A673 (cell line): ENCODE data around the gene PSMC6. TPM values are rescaled to one million over a fixed set of nuclear protein-coding genes. Genes with fewer than 3 reads are reported as not detected.
"Not testable (repeated sequence)": the region's sequence is repeated elsewhere in the genome, so short reads cannot be mapped to it uniquely, and the experiment has no call there.

ENCODE experiments used
- BruUV-seq: library from RNA; stranded (reverse); fragments of 400-500 nt; replicated peaks from 2 replicates; lab custom pipeline; 2021; lab: Mats Ljungman, UMichigan
- CTCF ChIA-PET: fragments of 300-600 bp; sonication (Branson Sonifier 250); formaldehyde crosslinking; loops from one replicate; lab custom pipeline; 2022; ENCODE audit warnings: antibody characterized with exemption; lab: Charles Lee
- POLR2A ChIA-PET: fragments of 300-600 bp; sonication (Branson Sonifier 250); formaldehyde crosslinking; loops from one replicate; lab custom pipeline; 2022; ENCODE audit warnings: antibody characterized with exemption; ENCODE audit not compliant: low non-redundant PET; lab: Charles Lee
- DNase-seq: peaks from one replicate; pipeline ENCODE4 v3.0.0-alpha.2; 2015; ENCODE audit warnings: low spot score
- H3K27ac ChIP-seq: fragments of 200-600 bp; sonication (generic); 2 replicates; pipeline ENCODE4 v1.5.1; 2016; ENCODE audit warnings: mixed run types, low read depth, mild to moderate bottlenecking, mixed read lengths, antibody characterized with exemption, low read length; ENCODE audit not compliant: poor library complexity, severe bottlenecking
- H3K27me3 ChIP-seq: fragments of 200-600 bp; sonication (generic); replicated peaks from 2 replicates; pipeline ENCODE4 v1.6.1; 2017; ENCODE audit warnings: mixed run types, low read depth, mild to moderate bottlenecking, mixed read lengths, antibody characterized with exemption, low read length; ENCODE audit not compliant: insufficient read depth, poor library complexity
- H3K36me3 ChIP-seq: fragments of 200-600 bp; sonication (generic); 2 replicates; pipeline ENCODE4 v1.6.1; 2016; ENCODE audit warnings: mixed run types, mild to moderate bottlenecking, mixed read lengths, antibody characterized with exemption, low read length; ENCODE audit not compliant: insufficient read depth, poor library complexity, severe bottlenecking
- H3K4me1 ChIP-seq: fragments of 200-600 bp; sonication (generic); 2 replicates; pipeline ENCODE4 v1.6.1; 2017; ENCODE audit warnings: mixed run types, mild to moderate bottlenecking, mixed read lengths, antibody characterized with exemption, low read length; ENCODE audit not compliant: insufficient read depth, poor library complexity, severe bottlenecking
- H3K4me3 ChIP-seq: fragments of 200-600 bp; sonication (generic); 2 replicates; pipeline ENCODE4 v1.5.1; 2016; ENCODE audit warnings: low read depth, mixed run types, mild to moderate bottlenecking, mixed read lengths, low read length; ENCODE audit not compliant: poor library complexity, severe bottlenecking
- H3K9me3 ChIP-seq: fragments of 200-600 bp; sonication (generic); 2 replicates; pipeline ENCODE4 v1.6.1; 2016; ENCODE audit warnings: mixed run types, low read depth, mild to moderate bottlenecking, mixed read lengths, antibody characterized with exemption, low read length; ENCODE audit not compliant: poor library complexity, severe bottlenecking
- CTCF ChIP-seq: fragments of 300-800, 200-600 bp; sonication (generic); conservative IDR thresholded peaks from 2 replicates; pipeline ENCODE4 v1.5.1; 2017; ENCODE audit warnings: low read depth, mild to moderate bottlenecking, antibody characterized with exemption, low read length, moderate library complexity, mixed read lengths
- EZH2 ChIP-seq: fragments of 200-600 bp; sonication (generic); IDR thresholded peaks from 2 replicates; pipeline ENCODE4 v1.6.1; 2017; ENCODE audit warnings: borderline replicate concordance, low read depth, mild to moderate bottlenecking, mixed read lengths, antibody characterized with exemption, low read length; ENCODE audit not compliant: poor library complexity, severe bottlenecking
- intact Hi-C: fragments of 100-400 bp; cut with micrococcal nuclease; formaldehyde crosslinking; loops from one replicate; pipeline ENCODE4 v1.10.0; 2022; ENCODE audit not compliant: unreplicated experiment
- total RNA-seq: library from RNA; stranded (reverse); gene quantifications from 2 replicates; pipeline ENCODE4 v1.2.3, GENCODE V29; 2021

Gene PSMC6
- total RNA-seq, 1 experiment from 2014 or later, result 190 TPM

- peaks cover 92% of the 10 kb centered on the region for H3K36me3 ChIP-seq
- POLR2A ChIA-PET, result no interaction called here
- no peak for TF ChIP-seq CTCF
- no peak for TF ChIP-seq EZH2
- intact Hi-C loops, result no loop called here
- no peaks in the 10 kb centered on the region for H3K4me1 ChIP-seq
- DNase-seq, result no peak
- CTCF ChIA-PET, result no interaction called here
- H3K27me3 ChIP-seq, result no peaks in the 10 kb centered on the region
- no peak overlapping the region for H3K4me3 ChIP-seq
- H3K9me3 ChIP-seq, result no peaks in the 10 kb centered on the region
- no peak overlapping the region for H3K27ac ChIP-seq
- no TSS peak for BruUV-seq
These were observed 17.3 kb downstream of the PSMC6 start for GRCh38 chr14:52724360-52724644.

DNA sequence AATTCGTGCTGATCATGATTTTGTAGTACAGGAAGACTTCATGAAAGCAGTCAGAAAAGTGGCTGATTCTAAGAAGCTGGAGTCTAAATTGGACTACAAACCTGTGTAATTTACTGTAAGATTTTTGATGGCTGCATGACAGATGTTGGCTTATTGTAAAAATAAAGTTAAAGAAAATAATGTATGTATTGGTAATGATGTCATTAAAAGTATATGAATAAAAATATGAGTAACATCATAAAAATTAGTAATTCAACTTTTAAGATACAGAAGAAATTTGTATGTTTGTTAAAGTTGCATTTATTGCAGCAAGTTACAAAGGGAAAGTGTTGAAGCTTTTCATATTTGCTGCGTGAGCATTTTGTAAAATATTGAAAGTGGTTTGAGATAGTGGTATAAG lies 20.5 kb downstream of the PSMC6 start:
- H3K4me3 ChIP-seq, CTCF ChIA-PET, DNase-seq, intact Hi-C loops, POLR2A ChIA-PET, H3K9me3 ChIP-seq, BruUV-seq, H3K27me3 ChIP-seq, H3K4me1 ChIP-seq, H3K27ac ChIP-seq: not testable (repeated sequence)
- H3K36me3 ChIP-seq, result peaks cover 62% of the 10 kb centered on the region

- ChIA-PET CTCF (interaction anchor here (0.5 kb wide), 1 partner anchor 33 kb away, joined by 3 read pairs; no protein-coding TSS in a partner anchor), POLR2A (interaction anchor here (0.5 to 0.7 kb wide), 2 partner anchors 21 to 216 kb away, joined by 3 to 4 read pairs; no protein-coding TSS in a partner anchor)
- H3K36me3 ChIP-seq, result peaks cover 47% of the 10 kb centered on the region
- BruUV-seq, H3K4me1 ChIP-seq, H3K27ac ChIP-seq, H3K4me3 ChIP-seq, intact Hi-C loops, H3K9me3 ChIP-seq, DNase-seq, H3K27me3 ChIP-seq: not testable (repeated sequence)
These were observed 22.0 kb downstream of the PSMC6 start for GRCh38 chr14:52729035-52729434.

- Histone ChIP-seq H3K9me3 (no peaks in the 10 kb centered on the region), H3K36me3 (peaks cover 41% of the 10 kb centered on the region), H3K27me3 (no peaks in the 10 kb centered on the region), H3K4me3 (peak overlapping the region; percentile 98), H3K27ac (no peak overlapping the region), H3K4me1 (no peaks in the 10 kb centered on the region)
- intact Hi-C loops, result no loop called here
- no TSS peak for BruUV-seq
- ChIA-PET CTCF (no interaction called here), POLR2A (interaction anchor here (0.6 kb wide), 1 partner anchor 51 kb away, joined by 3 read pairs; no protein-coding TSS in a partner anchor)
- DNase-seq, result no peak
- TF ChIP-seq EZH2, result no peak
- no peak for TF ChIP-seq CTCF
These were observed 22.6 kb downstream of the PSMC6 start for GRCh38 chr14:52729585-52729924.
